Keratinocyte (primary cell): ENCODE results near the gene STRA6. TPM values are rescaled to one million over a fixed set of nuclear protein-coding genes. Genes with fewer than 3 reads are reported as not detected.
A peak's percentile ranks its signal among the peaks of the same experiment; 100 is the strongest.

Experiments
- DNase-seq: peaks from one replicate; pipeline ENCODE4 v3.0.0-alpha.2; 2011; ENCODE audit warnings: low read depth, missing footprints, low spot score
- FAIRE-seq: peaks from 2 replicates; lab custom pipeline; 2011; peaks lifted over from hg19 to GRCh38; lab: Jason Lieb, UNC
- H2AFZ ChIP-seq: 2 replicates; pipeline ENCODE4 v1.6.0; 2012; ENCODE audit warnings: low read length, control low read depth, inconsistent platforms; ENCODE audit not compliant: control insufficient read depth
- H3K27ac ChIP-seq: 2 replicates; pipeline ENCODE4 v1.5.1; 2011; ENCODE audit warnings: low read length; ENCODE audit not compliant: control insufficient read depth, insufficient read depth
- H3K27me3 ChIP-seq: 3 replicates; pipeline ENCODE4 v1.6.0; 2011; ENCODE audit warnings: low read length; ENCODE audit not compliant: control insufficient read depth, insufficient read depth; ENCODE audit errors: extremely low read depth
- H3K36me3 ChIP-seq, 2 experiments: 2 replicates in 1 of 2; 3 replicates in 1 of 2; pipeline ENCODE4 v1.5.1; 2011; ENCODE audit warnings: low read length in 2 of 2, mild to moderate bottlenecking in 1 of 2; ENCODE audit not compliant: control insufficient read depth in 2 of 2, insufficient read depth in 2 of 2; ENCODE audit errors: extremely low read depth in 1 of 2
- H3K4me1 ChIP-seq: 3 replicates; pipeline ENCODE4 v1.5.1; 2011; ENCODE audit warnings: low read length; ENCODE audit not compliant: control insufficient read depth, insufficient read depth; ENCODE audit errors: extremely low read depth
- H3K4me2 ChIP-seq: 3 replicates; pipeline ENCODE4 v1.6.0; 2011; ENCODE audit warnings: low read depth, low read length; ENCODE audit not compliant: control insufficient read depth, insufficient read depth; ENCODE audit errors: extremely low read depth
- H3K4me3 ChIP-seq, 3 experiments: fragments of 200-600 bp in 1 of 3; sonication (generic) in 1 of 3; 2 replicates in 2 of 3; 3 replicates in 1 of 3; pipeline ENCODE4 v1.5.1; 2011 to 2016; ENCODE audit warnings: low read length in 3 of 3, mild to moderate bottlenecking in 3 of 3, control low read depth in 2 of 3, inconsistent platforms in 1 of 3, low read depth in 1 of 3, mixed read lengths in 1 of 3, mixed run types in 1 of 3, moderate library complexity in 1 of 3; ENCODE audit not compliant: control insufficient read depth in 2 of 3, insufficient read depth in 2 of 3; ENCODE audit errors: extremely low read depth in 1 of 3
- H3K79me2 ChIP-seq: 2 replicates; pipeline ENCODE4 v1.6.0; 2012; ENCODE audit warnings: low read length; ENCODE audit not compliant: control insufficient read depth, insufficient read depth
- H3K9ac ChIP-seq: 3 replicates; pipeline ENCODE4 v1.6.0; 2011; ENCODE audit warnings: low read length; ENCODE audit not compliant: control insufficient read depth, insufficient read depth; ENCODE audit errors: extremely low read depth
- H3K9me1 ChIP-seq: 3 replicates; pipeline ENCODE4 v1.6.0; 2011; ENCODE audit warnings: low read length; ENCODE audit not compliant: control insufficient read depth, insufficient read depth; ENCODE audit errors: extremely low read depth
- H3K9me3 ChIP-seq: 2 replicates; pipeline ENCODE4 v1.5.1; 2012; ENCODE audit warnings: low read depth, low read length; ENCODE audit not compliant: control insufficient read depth
- H4K20me1 ChIP-seq: 3 replicates; pipeline ENCODE4 v1.6.0; 2011; ENCODE audit warnings: low read length; ENCODE audit not compliant: control insufficient read depth, insufficient read depth; ENCODE audit errors: extremely low read depth
- CTCF ChIP-seq, 3 experiments: IDR thresholded peaks in 1 of 3; conservative IDR thresholded peaks in 1 of 3; optimal IDR thresholded peaks in 1 of 3; 2 replicates in 2 of 3; 3 replicates in 1 of 3; pipeline versions ENCODE3 to v1.5.1; 2011; ENCODE audit warnings: low read length in 3 of 3, mild to moderate bottlenecking in 3 of 3, moderate library complexity in 2 of 3, control low read depth in 1 of 3, inconsistent platforms in 1 of 3; ENCODE audit not compliant: insufficient read depth in 2 of 3; ENCODE audit errors: extremely low read depth in 1 of 3
- EZH2 ChIP-seq: IDR thresholded peaks from one replicate; pipeline ENCODE4 v1.6.1; 2012; ENCODE audit warnings: inconsistent platforms, mild to moderate bottlenecking, low read length, moderate library complexity
- dilution Hi-C: fragments of 300-500 bp; cut with MboI; formaldehyde crosslinking; loops from one replicate; pipeline ENCODE4 v1.7.0; 2020; ENCODE audit warnings: low sequenced_read_pairs; ENCODE audit not compliant: extremely low pct_ligation_motif_present
- polyA plus RNA-seq, 5 experiments: library from polyadenylated mRNA; depleted of rRNA in 3 of 5; stranded (reverse) in 3 of 5; stranded (forward) in 1 of 5; unstranded in 1 of 5; fragments of >200 nt; gene quantifications; 1 replicate in 1 of 5; 2 replicates in 3 of 5; 3 replicates in 1 of 5; pipeline versions ENCODE4 v1.2.1 to v1.2.3, GENCODE V29; 2011 to 2012; ENCODE audit warnings: missing spikeins in 2 of 5, low read depth in 1 of 5, low replicate concordance in 1 of 5

The STRA6 gene
- polyA plus RNA-seq, 1 donor (not counting 4 experiments of a cell fraction or from before 2014, with no cell fraction given): not detected

GRCh38 chr15:74136540-74136813, 66.1 kb downstream of the STRA6 start:
- H3K4me1 ChIP-seq: peaks cover 7% of the 10 kb centered on the region
- H3K79me2 ChIP-seq: no peaks in the 10 kb centered on the region
- no peak overlapping the region for H3K4me3 ChIP-seq
- H4K20me1 ChIP-seq: peaks cover 6% of the 10 kb centered on the region
- no peak for FAIRE-seq
- peak overlapping the region; percentile 14 for H3K4me2 ChIP-seq
- H3K9me3 ChIP-seq: no peaks in the 10 kb centered on the region
- TF ChIP-seq CTCF (optimal IDR thresholded peaks at IDR 0.05 in 1 of 3, IDR thresholded peaks at IDR 0.05 in 1 of 3, conservative IDR thresholded peaks at IDR 0.05 in 1 of 3; ENCODE audit: extremely low read depth in 1 of 3, insufficient read depth in 2 of 3, low read length in 3 of 3) (no peak), EZH2 (no peak)
- no peaks in the 10 kb centered on the region for H3K9me1 ChIP-seq
- no peak overlapping the region for H3K9ac ChIP-seq
- dilution Hi-C loops: no loop called here
- DNase-seq: no peak
- peaks cover 78% of the 10 kb centered on the region for H3K27me3 ChIP-seq
- H3K27ac ChIP-seq: no peak overlapping the region
- no peak overlapping the region for H2AFZ ChIP-seq
- no peaks in the 10 kb centered on the region for H3K36me3 ChIP-seq

- peaks cover 6% of the 10 kb centered on the region for H4K20me1 ChIP-seq
These were observed 67.5 kb downstream of the STRA6 start for GRCh38 chr15:74135041-74135565.

More at GRCh38 chr15:74135041-74135565, 67.5 kb downstream of the STRA6 start:
- dilution Hi-C loops: no loop called here
- no peaks in the 10 kb centered on the region for H3K9me3 ChIP-seq
- peaks cover 88% of the 10 kb centered on the region for H3K27me3 ChIP-seq
- TF ChIP-seq CTCF (optimal IDR thresholded peaks at IDR 0.05 in 1 of 3, IDR thresholded peaks at IDR 0.05 in 1 of 3, conservative IDR thresholded peaks at IDR 0.05 in 1 of 3; ENCODE audit: extremely low read depth in 1 of 3, insufficient read depth in 2 of 3, low read length in 3 of 3) (no peak), EZH2 (peak; percentile 30)
- no peaks in the 10 kb centered on the region for H3K36me3 ChIP-seq
- H3K4me1 ChIP-seq: peaks cover 7% of the 10 kb centered on the region
- DNase-seq: no peak
- H3K4me3 ChIP-seq: no peak overlapping the region
- no peaks in the 10 kb centered on the region for H3K9me1 ChIP-seq
- H3K79me2 ChIP-seq: no peaks in the 10 kb centered on the region
- H2AFZ ChIP-seq: no peak overlapping the region
- H3K4me2 ChIP-seq: no peak overlapping the region
- H3K27ac ChIP-seq: no peak overlapping the region
- H3K9ac ChIP-seq: no peak overlapping the region
- FAIRE-seq: no peak
